Skeletal muscle satellite cell (primary cell): ENCODE measurements around the gene GRB14.

Experiments used
- H3K27me3 ChIP-seq: 2 replicates; pipeline ENCODE4 v1.7.0; 2013; ENCODE audit warnings: low read length; ENCODE audit not compliant: control insufficient read depth, insufficient read depth
- H3K36me3 ChIP-seq: 2 replicates; pipeline ENCODE4 v1.7.0; 2013; ENCODE audit warnings: mild to moderate bottlenecking, control low read depth, low read length; ENCODE audit not compliant: insufficient read depth
- H3K4me1 ChIP-seq: 2 replicates; pipeline ENCODE4 v1.7.0; 2013; ENCODE audit warnings: low read length; ENCODE audit not compliant: control insufficient read depth, insufficient read depth
- H3K4me2 ChIP-seq: 2 replicates; pipeline ENCODE4 v1.7.0; 2013; ENCODE audit warnings: mild to moderate bottlenecking, low read length
- H3K4me3 ChIP-seq: 2 replicates; pipeline ENCODE4 v1.7.0; 2013; ENCODE audit warnings: low read length
- H3K9ac ChIP-seq: 2 replicates; pipeline ENCODE4 v1.7.0; 2013; ENCODE audit warnings: mild to moderate bottlenecking, low read depth, low read length, moderate library complexity
- H3K9me3 ChIP-seq: replicated peaks from 2 replicates; pipeline ENCODE4 v1.7.0; 2013; ENCODE audit warnings: mild to moderate bottlenecking, control low read depth, low read length

The GRB14 gene

DNA sequence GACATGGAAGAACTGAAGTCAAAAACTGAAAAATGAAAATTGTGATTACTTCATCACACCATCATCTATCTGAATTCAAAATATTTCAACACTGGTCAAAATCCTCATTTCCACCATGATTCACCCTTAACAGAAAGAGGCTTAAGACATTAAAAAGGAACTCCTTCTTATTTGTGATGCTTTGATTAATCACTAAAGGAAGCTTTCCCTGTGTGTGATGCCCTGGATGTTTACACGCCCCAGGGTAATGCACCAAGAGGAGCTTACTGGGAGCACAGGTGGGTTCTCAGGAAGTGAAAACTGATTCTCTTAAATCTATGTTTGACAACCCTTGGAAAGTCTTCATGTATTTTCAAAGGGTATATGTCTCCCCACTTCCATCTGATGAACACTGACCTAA lies 11.5 kb downstream of the GRB14 start:
- no peak overlapping the region for H3K4me3 ChIP-seq
- H3K4me1 ChIP-seq = peaks cover 9% of the 10 kb centered on the region
- no peaks in the 10 kb centered on the region for H3K9me3 ChIP-seq
- no peaks in the 10 kb centered on the region for H3K27me3 ChIP-seq
- no peak overlapping the region for H3K9ac ChIP-seq
- H3K4me2 ChIP-seq = no peak overlapping the region
- H3K36me3 ChIP-seq = no peaks in the 10 kb centered on the region

DNA sequence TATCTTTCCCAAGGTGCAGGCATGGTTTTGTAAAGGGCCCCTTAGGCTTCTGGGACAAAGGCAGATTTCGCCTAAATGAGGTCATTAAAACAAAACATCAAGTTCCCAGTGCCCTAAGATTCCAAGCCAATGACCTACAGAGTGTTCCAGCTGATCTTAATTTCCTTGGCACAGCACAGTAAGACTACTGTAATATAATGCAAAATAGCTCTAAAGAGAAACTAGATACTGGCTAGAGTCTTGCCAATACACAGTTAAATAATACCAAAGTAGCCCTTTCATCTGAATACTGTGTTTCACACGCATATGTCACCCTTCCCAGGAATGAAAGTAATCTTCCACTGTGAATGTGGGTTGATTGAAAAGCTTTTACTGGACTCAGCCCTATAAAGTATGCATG lies 14.7 kb downstream of the GRB14 start:
- Histone ChIP-seq H3K36me3 (no peaks in the 10 kb centered on the region), H3K4me2 (peak overlapping the region; percentile 1), H3K4me3 (no peak overlapping the region), H3K4me1 (peaks cover 9% of the 10 kb centered on the region), H3K27me3 (no peaks in the 10 kb centered on the region), H3K9ac (no peak overlapping the region), H3K9me3 (no peaks in the 10 kb centered on the region)

DNA sequence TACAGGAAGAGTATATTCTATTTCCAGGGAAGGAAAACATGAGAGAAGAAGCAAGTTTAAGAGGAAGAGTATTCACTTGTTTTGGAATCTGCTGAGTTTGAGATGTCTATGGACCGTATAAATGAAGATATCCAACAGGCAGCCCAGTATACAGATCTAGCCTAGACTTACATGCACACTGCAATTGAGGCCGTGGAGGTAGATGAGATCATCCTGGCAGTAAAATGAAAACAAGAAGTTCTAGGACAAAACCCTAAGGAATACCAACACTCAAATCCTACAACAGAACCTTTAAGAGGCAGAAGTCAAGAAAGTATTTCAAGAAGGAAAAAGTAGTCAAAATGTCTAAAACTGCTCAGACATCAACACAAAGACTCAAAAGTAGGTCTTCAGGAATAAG lies 16.0 kb downstream of the GRB14 start:
- no peaks in the 10 kb centered on the region for H3K36me3 ChIP-seq
- no peak overlapping the region for H3K9ac ChIP-seq

DNA sequence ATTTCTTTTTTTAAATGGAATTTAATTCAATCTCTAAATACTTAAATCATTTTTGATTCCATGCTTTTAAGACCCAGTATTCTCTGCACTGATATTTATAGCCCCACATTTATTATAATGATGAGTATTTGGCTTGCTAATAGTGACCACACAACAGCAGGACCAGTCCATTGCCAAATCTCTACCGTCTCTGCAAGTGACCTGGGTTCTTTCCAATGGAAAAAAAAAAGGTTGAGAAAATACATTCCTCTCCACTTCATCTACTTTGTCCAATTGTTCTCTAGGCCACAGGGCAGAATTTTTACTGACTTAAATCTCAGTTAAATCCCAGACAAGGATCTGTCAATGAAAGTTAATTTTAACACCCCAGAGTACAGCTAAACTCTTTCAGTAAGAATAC lies 20.5 kb downstream of the GRB14 start:
- Histone ChIP-seq H3K4me2 (no peak overlapping the region), H3K4me1 (no peaks in the 10 kb centered on the region), H3K4me3 (no peak overlapping the region), H3K9ac (no peak overlapping the region), H3K36me3 (no peaks in the 10 kb centered on the region), H3K9me3 (no peaks in the 10 kb centered on the region), H3K27me3 (no peaks in the 10 kb centered on the region)

More for the DNA sequence above, 16.0 kb downstream of the GRB14 start:
- peaks cover 9% of the 10 kb centered on the region for H3K4me1 ChIP-seq
- H3K27me3 ChIP-seq = no peaks in the 10 kb centered on the region
- no peak overlapping the region for H3K4me2 ChIP-seq
- H3K4me3 ChIP-seq = no peak overlapping the region
- H3K9me3 ChIP-seq = no peaks in the 10 kb centered on the region

DNA sequence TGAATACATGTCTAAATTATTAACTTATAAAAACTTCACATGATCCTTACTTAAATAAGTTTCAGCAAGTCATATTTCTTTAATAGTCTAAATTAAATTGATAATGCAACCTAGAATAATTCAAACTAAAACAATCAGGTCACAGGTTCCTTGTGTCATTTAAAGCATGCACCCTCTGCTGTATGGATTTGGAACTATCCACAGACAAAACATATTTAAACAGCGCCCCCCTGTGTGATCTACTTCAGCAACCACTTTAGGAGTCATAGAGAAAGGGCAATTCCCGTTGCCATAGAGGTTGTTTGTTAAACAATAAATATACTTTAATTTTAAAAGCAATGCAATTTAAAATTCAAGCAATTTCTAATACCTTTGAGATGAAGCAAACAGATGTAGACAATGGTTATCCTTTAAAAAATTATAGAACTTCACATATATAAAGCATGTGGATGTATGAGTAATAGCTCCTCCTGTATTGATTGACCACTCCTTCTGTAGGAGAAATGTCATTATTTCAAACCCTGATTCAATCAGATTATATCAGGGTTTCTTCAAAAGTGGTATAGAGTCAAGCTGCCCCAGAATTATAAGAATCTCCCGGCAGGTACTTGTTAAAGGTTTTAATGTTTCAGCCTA lies 21.2 kb downstream of the GRB14 start:
- Histone ChIP-seq H3K9me3 (no peaks in the 10 kb centered on the region), H3K4me2 (no peak overlapping the region), H3K4me1 (no peaks in the 10 kb centered on the region), H3K4me3 (no peak overlapping the region), H3K36me3 (no peaks in the 10 kb centered on the region), H3K9ac (no peak overlapping the region), H3K27me3 (no peaks in the 10 kb centered on the region)

DNA sequence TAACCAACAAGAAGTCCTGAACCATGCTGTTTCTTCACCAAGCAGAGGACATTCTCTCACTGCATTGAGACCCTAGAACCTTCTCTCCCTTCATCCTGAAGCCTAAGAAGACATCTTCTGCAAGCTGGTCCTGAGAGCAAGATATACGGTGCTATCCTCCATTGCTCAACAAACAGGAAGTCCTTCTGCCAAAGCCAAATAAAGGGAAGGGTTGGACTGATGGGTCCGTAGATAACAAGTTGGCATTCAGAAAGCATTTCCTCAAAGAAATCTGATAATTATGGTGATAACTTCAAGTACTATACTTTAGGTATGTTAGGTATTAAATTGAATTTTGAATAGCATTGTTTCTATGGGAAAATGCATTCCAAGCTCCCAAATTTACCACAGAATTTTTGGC lies 23.3 kb downstream of the GRB14 start:
- Histone ChIP-seq H3K9me3 (no peaks in the 10 kb centered on the region), H3K27me3 (no peaks in the 10 kb centered on the region), H3K9ac (no peak overlapping the region), H3K4me2 (no peak overlapping the region), H3K4me1 (no peaks in the 10 kb centered on the region), H3K4me3 (no peak overlapping the region), H3K36me3 (no peaks in the 10 kb centered on the region)

DNA sequence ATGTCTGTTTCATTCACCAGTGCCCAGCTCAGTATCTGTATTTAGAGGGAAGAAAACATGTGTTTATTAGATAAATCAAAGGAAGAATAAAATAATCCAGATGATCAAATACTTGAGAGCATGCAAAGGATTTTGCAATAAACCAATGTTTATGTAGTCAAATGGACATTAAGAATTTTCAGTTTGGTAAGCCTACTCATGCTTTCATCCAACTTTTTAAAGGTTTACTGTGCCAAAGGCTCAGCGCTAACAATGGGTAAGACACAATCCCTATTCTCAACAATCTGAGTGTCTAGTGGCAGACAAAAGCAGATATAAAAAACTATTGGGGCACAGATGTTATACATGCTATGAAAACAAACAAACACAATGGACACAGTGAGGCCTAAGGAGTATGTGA lies 26.3 kb downstream of the GRB14 start:
- H3K27me3 ChIP-seq = no peaks in the 10 kb centered on the region
- H3K36me3 ChIP-seq = no peaks in the 10 kb centered on the region
- no peaks in the 10 kb centered on the region for H3K9me3 ChIP-seq
- no peaks in the 10 kb centered on the region for H3K4me1 ChIP-seq
- H3K4me2 ChIP-seq = no peak overlapping the region
- no peak overlapping the region for H3K9ac ChIP-seq
- no peak overlapping the region for H3K4me3 ChIP-seq

DNA sequence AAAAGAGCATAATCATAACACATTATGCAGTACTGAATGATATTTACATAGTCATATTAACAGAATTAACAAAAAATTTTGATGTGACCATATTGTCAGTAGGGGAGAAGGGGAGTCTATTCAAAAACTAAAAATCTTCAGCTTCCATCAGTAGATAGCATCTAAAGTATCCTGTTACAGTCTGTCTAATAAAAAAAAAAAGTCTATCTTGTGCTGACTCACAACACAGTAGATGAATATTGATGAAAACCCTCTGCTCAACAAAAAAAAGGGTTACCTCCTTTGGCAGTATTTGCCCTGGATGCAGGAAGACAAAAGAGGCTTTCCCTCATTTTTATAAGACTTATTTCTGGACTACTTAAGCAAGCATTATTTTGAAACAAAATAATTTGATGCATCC lies 27.3 kb downstream of the GRB14 start:
- H3K4me1 ChIP-seq = no peaks in the 10 kb centered on the region
- no peaks in the 10 kb centered on the region for H3K9me3 ChIP-seq
- no peaks in the 10 kb centered on the region for H3K36me3 ChIP-seq
- H3K4me2 ChIP-seq = no peak overlapping the region
- H3K4me3 ChIP-seq = no peak overlapping the region
- H3K9ac ChIP-seq = no peak overlapping the region
- no peaks in the 10 kb centered on the region for H3K27me3 ChIP-seq

DNA sequence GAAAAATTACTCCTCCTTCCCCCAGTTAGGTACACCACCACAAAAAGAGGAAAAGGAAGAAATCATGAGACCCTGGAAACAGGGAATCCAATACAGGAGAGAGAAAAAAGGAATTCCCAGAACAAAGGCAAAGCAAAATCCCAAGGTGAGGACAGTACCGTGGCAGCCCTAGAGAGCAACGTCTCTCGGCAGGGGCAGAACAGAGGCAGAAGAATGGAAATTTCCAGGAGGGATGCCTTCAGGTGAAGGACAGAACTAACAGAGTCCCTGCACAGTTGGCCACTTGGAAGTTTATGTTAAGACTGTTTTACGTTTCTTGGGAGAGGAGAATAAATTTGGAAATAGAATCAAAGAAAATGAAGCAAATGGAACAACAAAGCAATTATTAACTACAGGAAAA lies 27.7 kb downstream of the GRB14 start:
- H3K4me2 ChIP-seq = no peak overlapping the region
- no peak overlapping the region for H3K9ac ChIP-seq
- H3K27me3 ChIP-seq = no peaks in the 10 kb centered on the region
- no peak overlapping the region for H3K4me3 ChIP-seq
- H3K4me1 ChIP-seq = no peaks in the 10 kb centered on the region
- no peaks in the 10 kb centered on the region for H3K36me3 ChIP-seq
- H3K9me3 ChIP-seq = no peaks in the 10 kb centered on the region

DNA sequence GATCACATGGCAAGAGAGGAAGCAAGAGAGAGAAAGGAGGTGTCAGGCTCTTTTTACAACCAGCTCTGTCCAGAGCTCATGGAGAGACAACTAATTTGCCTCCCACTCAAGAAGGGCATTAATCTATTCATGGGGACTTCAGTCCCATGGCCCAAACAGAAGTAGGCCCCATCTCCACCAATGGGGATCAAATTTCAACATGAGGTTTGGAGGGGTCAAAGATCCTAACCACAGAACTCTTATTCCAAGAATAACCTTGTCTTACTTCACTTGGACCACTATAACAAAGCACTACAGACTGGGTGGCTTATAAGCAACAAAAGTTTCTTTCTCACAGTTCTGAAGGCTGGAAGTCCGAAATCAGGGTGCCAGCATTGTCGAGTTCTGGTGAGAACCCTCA lies 31.8 kb downstream of the GRB14 start:
- H3K27me3 ChIP-seq = no peaks in the 10 kb centered on the region
- no peak overlapping the region for H3K4me3 ChIP-seq
- H3K9ac ChIP-seq = no peak overlapping the region
- no peak overlapping the region for H3K4me2 ChIP-seq
- no peaks in the 10 kb centered on the region for H3K4me1 ChIP-seq
- no peaks in the 10 kb centered on the region for H3K9me3 ChIP-seq
- H3K36me3 ChIP-seq = no peaks in the 10 kb centered on the region

DNA sequence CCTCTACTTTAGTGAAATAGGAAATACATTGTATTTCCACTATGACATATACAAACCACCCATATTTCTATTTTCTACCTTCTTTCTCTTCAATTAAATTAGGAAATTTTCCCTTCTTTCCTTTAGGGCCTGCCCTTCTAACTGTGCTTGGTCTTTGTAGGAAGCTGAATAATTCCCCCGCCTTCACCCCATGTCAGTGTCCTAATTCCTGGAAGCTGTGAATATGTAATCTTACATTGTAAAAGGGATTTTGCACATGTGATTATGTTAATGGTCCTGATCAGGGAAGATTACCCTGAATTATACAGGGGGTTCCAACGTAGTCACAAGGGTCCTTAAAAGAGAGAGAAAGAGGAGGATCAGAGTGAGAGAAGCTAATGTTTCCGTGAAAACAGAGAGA lies 40.2 kb downstream of the GRB14 start:
- H3K27me3 ChIP-seq = no peaks in the 10 kb centered on the region
- no peak overlapping the region for H3K4me3 ChIP-seq
- no peaks in the 10 kb centered on the region for H3K36me3 ChIP-seq
- H3K9ac ChIP-seq = no peak overlapping the region
- no peak overlapping the region for H3K4me2 ChIP-seq
- H3K9me3 ChIP-seq = no peaks in the 10 kb centered on the region
- no peaks in the 10 kb centered on the region for H3K4me1 ChIP-seq

DNA sequence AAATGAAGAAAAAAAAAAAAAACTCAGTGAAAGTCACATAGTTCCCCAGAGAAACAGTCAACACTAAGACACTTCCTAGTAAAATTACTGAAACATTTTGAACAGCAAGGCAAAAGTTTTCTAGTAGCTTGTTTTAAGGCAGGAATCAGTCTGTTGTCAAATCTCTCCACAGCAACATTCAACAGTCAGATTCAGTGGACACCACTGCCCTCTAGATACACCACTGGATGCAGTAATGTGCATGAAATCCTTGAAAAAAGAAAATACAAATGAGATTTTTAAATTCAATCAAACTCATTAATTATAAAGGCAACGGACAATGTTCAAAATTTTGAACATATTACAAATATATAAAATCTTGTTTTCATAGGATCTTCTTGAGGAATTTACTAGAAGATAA lies 46.4 kb downstream of the GRB14 start:
- no peak overlapping the region for H3K4me3 ChIP-seq
- H3K36me3 ChIP-seq = no peaks in the 10 kb centered on the region
- H3K9me3 ChIP-seq = no peaks in the 10 kb centered on the region
- H3K9ac ChIP-seq = no peak overlapping the region
- H3K27me3 ChIP-seq = no peaks in the 10 kb centered on the region
- H3K4me1 ChIP-seq = no peaks in the 10 kb centered on the region
- no peak overlapping the region for H3K4me2 ChIP-seq
